ENCODE measurements around the gene RNF41.
A peak's percentile ranks its signal among the peaks of the same experiment; 100 is the strongest.

- TF ChIP-seq ARNTL (CRISPR knock-in tag; IDR thresholded peaks at IDR 0.05; ENCODE audit: borderline replicate concordance, low read depth), result peak; percentile 51; the same call in 1 of the 2 replicates
- TF ChIP-seq PATZ1 (CRISPR knock-in tag; IDR thresholded peaks at IDR 0.05; ENCODE audit: borderline replicate concordance), result no peak
- peak; percentile 89; the same call in 1 of the 2 replicates for TF ChIP-seq SNAI2 (CRISPR knock-in tag; IDR thresholded peaks at IDR 0.05)
- peak; percentile 92 for TF ChIP-seq RARB (CRISPR knock-in tag; IDR thresholded peaks at IDR 0.05)
- peak; percentile 90 for TF ChIP-seq PPARA (CRISPR knock-in tag; IDR thresholded peaks at IDR 0.05; ENCODE audit: borderline replicate concordance)
- TF ChIP-seq BACH2 (CRISPR knock-in tag; IDR thresholded peaks at IDR 0.05; ENCODE audit: borderline replicate concordance), result peak; percentile 74; the same call in 1 of the 2 replicates
These were observed 63.4 kb downstream of the RNF41 start, which contains the start of gene MYL6 for GRCh38 chr12:56158029-56158925.
